ENCODE results near the gene DCC.

DNA sequence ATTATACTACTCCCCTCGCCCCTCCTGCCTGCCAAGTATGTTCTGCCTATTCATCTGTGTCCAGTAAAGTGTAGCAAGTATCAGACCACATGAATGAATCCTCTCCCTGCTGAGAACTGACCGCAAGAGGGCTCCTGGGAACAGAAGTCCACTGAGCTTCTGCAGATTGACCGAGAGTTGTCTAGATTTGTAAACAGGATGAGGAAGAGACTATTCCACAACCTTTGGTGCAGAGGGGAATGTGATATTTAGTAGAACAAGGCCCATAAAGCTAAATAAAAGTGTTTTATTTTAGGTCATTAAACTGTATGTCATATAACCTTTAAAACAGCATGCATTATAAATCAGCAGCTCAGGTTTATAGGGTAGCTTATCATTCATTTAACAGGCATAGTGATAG is 377.0 kb downstream of the DCC start:
- TF ChIP-seq, protein P1, sequence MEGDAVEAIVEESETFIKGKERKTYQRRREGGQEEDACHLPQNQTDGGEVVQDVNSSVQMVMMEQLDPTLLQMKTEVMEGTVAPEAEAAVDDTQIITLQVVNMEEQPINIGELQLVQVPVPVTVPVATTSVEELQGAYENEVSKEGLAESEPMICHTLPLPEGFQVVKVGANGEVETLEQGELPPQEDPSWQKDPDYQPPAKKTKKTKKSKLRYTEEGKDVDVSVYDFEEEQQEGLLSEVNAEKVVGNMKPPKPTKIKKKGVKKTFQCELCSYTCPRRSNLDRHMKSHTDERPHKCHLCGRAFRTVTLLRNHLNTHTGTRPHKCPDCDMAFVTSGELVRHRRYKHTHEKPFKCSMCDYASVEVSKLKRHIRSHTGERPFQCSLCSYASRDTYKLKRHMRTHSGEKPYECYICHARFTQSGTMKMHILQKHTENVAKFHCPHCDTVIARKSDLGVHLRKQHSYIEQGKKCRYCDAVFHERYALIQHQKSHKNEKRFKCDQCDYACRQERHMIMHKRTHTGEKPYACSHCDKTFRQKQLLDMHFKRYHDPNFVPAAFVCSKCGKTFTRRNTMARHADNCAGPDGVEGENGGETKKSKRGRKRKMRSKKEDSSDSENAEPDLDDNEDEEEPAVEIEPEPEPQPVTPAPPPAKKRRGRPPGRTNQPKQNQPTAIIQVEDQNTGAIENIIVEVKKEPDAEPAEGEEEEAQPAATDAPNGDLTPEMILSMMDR (IDR thresholded peaks at IDR 0.05; ENCODE audit: low read length), result no peak
- no peak for TF ChIP-seq EZH2 (optimal IDR thresholded peaks at IDR 0.05; ENCODE audit: low read depth, low read length)

Measured in MM.1S (cell line).